ENCODE results near the gene SCIN.
"Not testable (repeated sequence)": the region's sequence is repeated elsewhere in the genome, so short reads cannot be mapped to it uniquely, and the experiment has no call there.

Gene SCIN

DNA sequence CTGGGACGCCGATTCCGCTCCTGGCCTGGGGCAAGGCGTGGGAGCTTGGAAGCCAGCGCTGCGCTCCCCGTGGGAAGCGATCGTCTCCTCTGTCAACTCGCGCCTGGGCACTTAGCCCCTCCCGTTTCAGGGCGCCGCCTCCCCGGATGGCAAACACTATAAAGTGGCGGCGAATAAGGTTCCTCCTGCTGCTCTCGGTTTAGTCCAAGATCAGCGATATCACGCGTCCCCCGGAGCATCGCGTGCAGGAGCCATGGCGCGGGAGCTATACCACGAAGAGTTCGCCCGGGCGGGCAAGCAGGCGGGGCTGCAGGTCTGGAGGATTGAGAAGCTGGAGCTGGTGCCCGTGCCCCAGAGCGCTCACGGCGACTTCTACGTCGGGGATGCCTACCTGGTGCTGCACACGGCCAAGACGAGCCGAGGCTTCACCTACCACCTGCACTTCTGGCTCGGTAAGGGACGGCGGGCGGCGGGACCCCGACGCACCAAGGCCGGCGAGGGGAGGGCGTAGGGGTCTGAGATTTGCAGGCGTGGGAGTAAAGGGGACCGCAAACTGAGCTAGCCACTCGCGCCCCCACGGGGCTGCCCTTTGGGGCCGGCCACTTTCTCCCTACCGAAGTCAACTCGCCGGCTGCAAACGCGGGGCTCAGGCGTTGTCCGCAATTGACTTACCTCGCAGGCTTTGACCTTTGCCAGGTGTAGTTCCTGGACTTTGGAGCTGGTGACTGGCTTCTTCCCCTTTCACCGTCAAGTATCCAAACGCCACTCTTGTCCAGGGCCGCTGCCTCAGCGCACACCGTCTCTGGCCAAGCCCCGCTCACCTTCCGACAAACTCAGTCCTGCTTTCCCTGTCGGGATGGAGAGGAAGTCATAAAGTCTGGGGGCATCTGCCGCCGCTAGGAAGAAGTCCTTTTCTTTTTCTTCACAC lies at the start of gene SCIN:
TSS of gene SCIN (plus strand) at position 187 of the 928 bp plus-strand sequence. CDS start at position 254, 67 bp downstream.
- DNase-seq (ENCODE audit: low spot score) = no peak
- TF ChIP-seq, protein P1, sequence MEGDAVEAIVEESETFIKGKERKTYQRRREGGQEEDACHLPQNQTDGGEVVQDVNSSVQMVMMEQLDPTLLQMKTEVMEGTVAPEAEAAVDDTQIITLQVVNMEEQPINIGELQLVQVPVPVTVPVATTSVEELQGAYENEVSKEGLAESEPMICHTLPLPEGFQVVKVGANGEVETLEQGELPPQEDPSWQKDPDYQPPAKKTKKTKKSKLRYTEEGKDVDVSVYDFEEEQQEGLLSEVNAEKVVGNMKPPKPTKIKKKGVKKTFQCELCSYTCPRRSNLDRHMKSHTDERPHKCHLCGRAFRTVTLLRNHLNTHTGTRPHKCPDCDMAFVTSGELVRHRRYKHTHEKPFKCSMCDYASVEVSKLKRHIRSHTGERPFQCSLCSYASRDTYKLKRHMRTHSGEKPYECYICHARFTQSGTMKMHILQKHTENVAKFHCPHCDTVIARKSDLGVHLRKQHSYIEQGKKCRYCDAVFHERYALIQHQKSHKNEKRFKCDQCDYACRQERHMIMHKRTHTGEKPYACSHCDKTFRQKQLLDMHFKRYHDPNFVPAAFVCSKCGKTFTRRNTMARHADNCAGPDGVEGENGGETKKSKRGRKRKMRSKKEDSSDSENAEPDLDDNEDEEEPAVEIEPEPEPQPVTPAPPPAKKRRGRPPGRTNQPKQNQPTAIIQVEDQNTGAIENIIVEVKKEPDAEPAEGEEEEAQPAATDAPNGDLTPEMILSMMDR (IDR thresholded peaks at IDR 0.05; ENCODE audit: extremely low read depth, missing control alignments) = no peak

DNA sequence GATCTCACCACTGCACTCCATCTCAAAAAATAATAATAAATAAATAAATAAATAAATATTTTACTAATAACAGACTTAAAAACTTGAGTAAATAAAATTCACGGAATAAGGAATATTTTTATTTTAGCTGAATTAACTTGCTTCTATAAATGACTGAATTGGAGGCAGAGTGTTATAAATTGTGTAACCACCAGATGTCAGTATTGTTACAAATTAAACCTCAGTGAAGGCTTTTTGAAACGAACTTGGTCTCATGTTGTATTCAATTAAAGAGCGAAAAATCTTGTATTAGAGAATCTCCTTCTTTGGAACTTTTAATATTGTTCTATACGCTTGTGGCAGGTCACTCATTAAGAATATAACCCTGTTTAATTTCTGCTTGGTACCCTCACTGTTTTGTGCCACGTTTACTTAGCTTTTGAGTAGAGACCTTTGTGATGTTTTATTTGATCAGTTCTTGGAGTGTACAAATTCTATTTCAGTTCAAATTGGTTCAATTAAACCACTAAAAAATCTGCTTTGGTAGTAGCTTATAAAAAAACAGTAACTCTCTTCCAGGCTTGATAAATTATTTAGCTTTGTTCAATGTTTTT lies 45.6 kb upstream of the SCIN start:
- DNase-seq (ENCODE audit: low spot score) = peak; percentile 15
- TF ChIP-seq, protein P1 (IDR thresholded peaks at IDR 0.05; ENCODE audit: extremely low read depth, missing control alignments) = peak; percentile 21

GRCh38 chr7:12526693-12527092 lies 43.8 kb upstream of the SCIN start:
- not testable (repeated sequence) for DNase-seq (ENCODE audit: low spot score)

DNA sequence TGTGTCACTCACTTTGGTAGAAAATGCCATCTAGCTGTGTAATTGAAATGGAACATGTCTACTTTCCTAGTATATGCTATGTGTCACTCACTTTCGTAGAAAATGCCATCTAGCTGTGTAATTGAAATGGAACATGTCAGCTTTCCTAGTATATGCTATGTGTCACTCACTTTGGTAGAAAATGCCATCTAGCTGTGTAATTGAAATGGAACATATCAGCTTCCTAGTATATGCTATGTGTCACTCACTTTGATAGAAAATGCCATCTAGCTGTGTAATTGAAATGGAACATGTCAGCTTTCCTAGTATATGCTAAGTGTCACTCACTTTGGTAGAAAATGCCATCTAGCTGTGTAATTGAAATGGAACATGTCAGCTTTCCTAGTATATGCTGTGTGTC lies 42.9 kb upstream of the SCIN start:
- DNase-seq (ENCODE audit: low spot score) = not testable (repeated sequence)

DNA sequence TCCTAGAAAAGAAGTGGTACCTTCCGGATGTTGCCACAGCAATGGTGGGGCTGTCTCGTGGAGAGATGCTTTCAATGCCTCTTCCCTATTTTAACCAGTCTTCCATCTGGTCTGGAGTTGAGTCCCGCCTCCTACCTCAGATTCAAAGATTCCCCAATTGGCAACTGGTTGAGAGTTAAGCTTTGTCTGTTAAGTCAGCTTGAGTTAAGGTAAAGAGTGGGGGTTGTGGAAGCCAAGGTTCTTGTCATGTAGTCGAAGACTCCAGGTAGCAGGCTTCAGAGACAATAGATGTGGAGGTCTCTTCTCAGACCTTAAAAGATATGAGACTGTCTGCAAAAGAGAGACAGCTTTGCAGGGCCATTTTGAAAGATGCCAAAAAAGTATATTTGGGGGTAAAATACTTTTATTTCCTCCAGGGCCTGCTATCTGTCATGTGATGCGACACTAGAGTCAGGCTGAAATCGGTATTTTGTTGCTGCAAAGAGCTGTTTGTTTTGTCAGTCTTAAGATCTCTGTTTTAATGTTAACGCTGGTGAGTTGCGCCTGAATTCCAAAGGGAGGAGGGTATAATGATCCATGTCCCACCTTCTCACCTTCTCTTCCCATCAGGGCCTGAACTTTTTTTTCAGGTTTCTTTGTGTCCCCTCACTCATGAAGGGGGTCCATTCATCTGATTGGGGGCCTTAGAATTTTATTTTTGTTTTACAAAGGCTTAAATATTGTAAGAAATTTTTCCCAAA lies 40.4 kb upstream of the SCIN start:
- TF ChIP-seq, protein P1 (IDR thresholded peaks at IDR 0.05; ENCODE audit: extremely low read depth, missing control alignments) = no peak
- DNase-seq (ENCODE audit: low spot score) = no peak

DNA sequence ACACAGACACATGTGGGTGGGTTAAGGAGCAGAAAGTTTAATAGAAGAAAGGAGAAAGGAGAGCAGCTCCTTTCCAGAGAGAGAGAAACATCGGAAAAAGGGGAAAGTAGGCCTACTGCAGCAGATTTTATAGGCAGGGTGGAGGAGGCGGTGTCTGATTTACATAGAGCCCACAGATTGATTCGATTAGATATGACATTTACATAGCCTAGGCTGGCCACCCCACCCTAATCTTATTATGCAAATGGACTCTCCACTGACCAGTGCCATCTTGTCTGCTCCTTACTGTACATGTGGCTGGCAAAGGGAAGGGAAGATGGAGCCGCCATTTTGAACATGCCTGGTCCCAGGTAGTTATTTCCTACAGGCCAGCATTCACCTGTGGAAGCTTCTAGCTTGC lies 38.7 kb upstream of the SCIN start:
- DNase-seq (ENCODE audit: low spot score) = no peak
- TF ChIP-seq, protein P1 (IDR thresholded peaks at IDR 0.05; ENCODE audit: extremely low read depth, missing control alignments) = no peak

- TF ChIP-seq, protein P1 (IDR thresholded peaks at IDR 0.05; ENCODE audit: extremely low read depth, missing control alignments) = no peak
- DNase-seq (ENCODE audit: low spot score) = no peak
Measured at GRCh38 chr7:12534046-12534445, 36.5 kb upstream of the SCIN start.

DNA sequence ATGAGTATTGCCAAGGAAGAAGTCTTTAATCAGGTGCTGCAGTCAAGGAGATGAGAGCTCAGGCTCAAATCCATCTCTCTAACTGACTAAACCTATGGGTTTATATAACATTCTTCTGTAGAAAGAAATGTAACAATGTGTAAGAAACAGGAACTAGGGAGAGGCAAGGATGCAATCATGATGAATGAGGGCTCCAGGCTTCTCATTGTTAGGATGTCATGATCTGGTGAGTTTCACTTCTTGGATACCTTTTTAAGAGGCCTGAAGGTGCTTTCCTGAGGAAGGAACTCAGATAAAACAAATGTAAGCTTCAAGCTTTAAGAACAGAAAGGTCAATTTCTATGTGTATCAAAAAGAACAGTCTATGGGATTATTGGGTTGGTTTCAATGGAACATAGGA lies 30.8 kb upstream of the SCIN start:
- no peak for DNase-seq (ENCODE audit: low spot score)
- TF ChIP-seq, protein P1 (IDR thresholded peaks at IDR 0.05; ENCODE audit: extremely low read depth, missing control alignments) = no peak
